Esophagus muscularis mucosa (tissue), 4 donors: ENCODE results near the gene HELZ. TPM values are rescaled to one million over a fixed set of nuclear protein-coding genes. Genes with fewer than 3 reads are reported as not detected.
"Not testable (repeated sequence)": the region's sequence is repeated elsewhere in the genome, so short reads cannot be mapped to it uniquely, and the experiment has no call there.

ENCODE experiments used
- DNase-seq: peaks from one replicate; pipeline ENCODE4 v3.0.0-alpha.2; 2017; ENCODE audit errors: extremely low spot score
- H3K27ac ChIP-seq, 4 donors: fragments of 200-600 bp; sonication (generic); replicated peaks in 1 of 4; 1 replicate in 3 of 4; 2 replicates in 1 of 4; pipeline ENCODE4 v1.5.1; 2016 to 2019; ENCODE audit warnings: mild to moderate bottlenecking in 1 of 4
- H3K27me3 ChIP-seq, 4 donors: fragments of 200-600 bp; sonication (generic); one replicate each; pipeline versions ENCODE4 v1.5.1 to v1.6.0; 2016 to 2019
- H3K36me3 ChIP-seq, 4 donors: fragments of 200-600 bp; sonication (generic); one replicate each; pipeline ENCODE4 v1.5.1; 2016 to 2019
- H3K4me1 ChIP-seq, 4 donors: fragments of 200-600 bp; sonication (generic); one replicate each; pipeline ENCODE4 v1.5.1; 2016 to 2019
- H3K4me3 ChIP-seq, 4 donors: fragments of 200-600 bp; sonication (generic); 1 replicate in 2 of 4; 2 replicates in 2 of 4; pipeline ENCODE4 v1.5.1; 2016 to 2019; ENCODE audit warnings: mild to moderate bottlenecking in 4 of 4, moderate library complexity in 1 of 4
- H3K9me3 ChIP-seq, 4 donors: fragments of 200-600 bp; sonication (generic); 1 replicate in 3 of 4; 2 replicates in 1 of 4; pipeline ENCODE4 v1.5.1; 2016 to 2019
- EP300 ChIP-seq: sonication (generic); formaldehyde crosslinking; IDR thresholded peaks from one replicate; pipeline ENCODE4 v1.6.1; 2017; ENCODE audit warnings: antibody characterized with exemption
- POLR2A ChIP-seq: fragments of 450-650 bp; IDR thresholded peaks from one replicate; pipeline ENCODE4 v1.6.1; 2017; ENCODE audit warnings: antibody characterized with exemption, moderate library complexity, mild to moderate bottlenecking, low read depth
- POLR2AphosphoS5 ChIP-seq, 2 donors: sonication (generic); formaldehyde crosslinking; IDR thresholded peaks; one replicate each; pipeline ENCODE4 v1.6.1; 2017; ENCODE audit warnings: antibody characterized with exemption in 2 of 2
- WGBS: methylation state at CpG from one replicate; pipeline ENCODE4 v1.1.5; 2018; 5-methylcytosine and 5-hydroxymethylcytosine counted together
- intact Hi-C: fragments of 100-400 bp; cut with DNase I; formaldehyde crosslinking; loops from one replicate; pipeline ENCODE4 v1.15.1; 2023
- total RNA-seq, 4 donors: library from RNA; depleted of rRNA; stranded (reverse); fragments of >200 nt; gene quantifications; one replicate each; pipeline versions ENCODE4 v1.1.0 to v1.2.1, GENCODE V29; 2016
- TF ChIP-seq, protein P1 (sequence below), 3 experiments: fragments of 200-600 bp in 2 of 3; fragments of 450-650 bp in 1 of 3; sonication (generic) in 2 of 3; IDR thresholded peaks; one replicate each; pipeline ENCODE4 v1.5.1; 2017 to 2019; ENCODE audit warnings: antibody characterized with exemption in 3 of 3, mild to moderate bottlenecking in 2 of 3, moderate library complexity in 1 of 3

HELZ gene
- total RNA-seq, 4 donors from 2014 or later: 35.0 to 62.3 (median 45.8) TPM

DNA sequence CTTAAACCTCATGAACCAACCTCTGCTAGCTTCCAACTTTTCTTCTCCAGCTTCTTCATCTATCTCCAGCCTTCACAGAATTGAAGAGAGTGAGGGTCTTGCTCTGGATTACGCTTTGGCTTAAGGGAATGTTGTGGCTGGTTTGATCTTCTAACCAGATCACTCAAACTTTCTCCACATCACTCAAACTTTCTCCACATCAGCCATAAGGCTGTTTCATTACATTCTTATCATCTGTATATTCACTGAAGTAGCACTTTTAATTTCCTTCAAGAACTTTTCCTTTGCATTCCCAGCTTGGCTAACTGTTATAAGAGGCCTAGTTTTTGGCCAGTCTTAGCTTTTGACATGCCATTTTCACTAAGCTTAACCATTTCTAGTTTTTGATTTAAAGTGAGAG is 148.4 kb downstream of the HELZ start:
- no peaks in the 10 kb centered on the region for H3K27me3 ChIP-seq
- DNase-seq: no peak
- TF ChIP-seq, protein P1, sequence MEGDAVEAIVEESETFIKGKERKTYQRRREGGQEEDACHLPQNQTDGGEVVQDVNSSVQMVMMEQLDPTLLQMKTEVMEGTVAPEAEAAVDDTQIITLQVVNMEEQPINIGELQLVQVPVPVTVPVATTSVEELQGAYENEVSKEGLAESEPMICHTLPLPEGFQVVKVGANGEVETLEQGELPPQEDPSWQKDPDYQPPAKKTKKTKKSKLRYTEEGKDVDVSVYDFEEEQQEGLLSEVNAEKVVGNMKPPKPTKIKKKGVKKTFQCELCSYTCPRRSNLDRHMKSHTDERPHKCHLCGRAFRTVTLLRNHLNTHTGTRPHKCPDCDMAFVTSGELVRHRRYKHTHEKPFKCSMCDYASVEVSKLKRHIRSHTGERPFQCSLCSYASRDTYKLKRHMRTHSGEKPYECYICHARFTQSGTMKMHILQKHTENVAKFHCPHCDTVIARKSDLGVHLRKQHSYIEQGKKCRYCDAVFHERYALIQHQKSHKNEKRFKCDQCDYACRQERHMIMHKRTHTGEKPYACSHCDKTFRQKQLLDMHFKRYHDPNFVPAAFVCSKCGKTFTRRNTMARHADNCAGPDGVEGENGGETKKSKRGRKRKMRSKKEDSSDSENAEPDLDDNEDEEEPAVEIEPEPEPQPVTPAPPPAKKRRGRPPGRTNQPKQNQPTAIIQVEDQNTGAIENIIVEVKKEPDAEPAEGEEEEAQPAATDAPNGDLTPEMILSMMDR (IDR thresholded peaks at IDR 0.05): no peak
- TF ChIP-seq EP300 (no peak), POLR2A (no peak), POLR2AphosphoS5 (IDR thresholded peaks at IDR 0.05) (no peak)
- H3K36me3 ChIP-seq: peaks cover 0 to 3% (median 0%) of the 10 kb centered on the region in 4 donors
- H3K27ac ChIP-seq: no peak overlapping the region
- WGBS: 96% methylated on average over 1 of the region's 1 CpG
- no peaks in the 10 kb centered on the region for H3K9me3 ChIP-seq
- no peak overlapping the region for H3K4me3 ChIP-seq
- intact Hi-C loops: no loop called here
- H3K4me1 ChIP-seq: peaks cover 5 to 11% (median 6%) of the 10 kb centered on the region in 4 donors

DNA sequence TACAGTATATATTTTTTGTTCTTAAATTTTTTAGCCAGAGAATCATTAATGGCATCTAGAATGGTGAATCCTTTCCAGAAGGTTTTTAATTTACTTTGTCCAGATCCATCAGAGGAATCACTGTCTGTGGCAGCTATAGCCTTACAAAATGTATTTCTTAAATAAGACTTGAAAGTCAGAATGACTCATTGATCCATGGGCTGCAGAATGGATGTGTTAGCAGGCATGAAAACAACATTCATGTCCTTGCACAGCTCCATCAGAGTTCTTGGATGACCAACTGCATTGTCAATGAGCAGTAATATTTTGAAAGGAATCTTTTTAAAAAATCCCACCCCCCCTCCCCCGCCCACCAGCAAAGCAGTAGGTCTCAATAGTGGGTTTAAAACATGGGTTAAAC is 149.2 kb downstream of the HELZ start:
- H3K9me3 ChIP-seq: no peaks in the 10 kb centered on the region
- WGBS: 100% methylated on average over 1 of the region's 1 CpG

DNA sequence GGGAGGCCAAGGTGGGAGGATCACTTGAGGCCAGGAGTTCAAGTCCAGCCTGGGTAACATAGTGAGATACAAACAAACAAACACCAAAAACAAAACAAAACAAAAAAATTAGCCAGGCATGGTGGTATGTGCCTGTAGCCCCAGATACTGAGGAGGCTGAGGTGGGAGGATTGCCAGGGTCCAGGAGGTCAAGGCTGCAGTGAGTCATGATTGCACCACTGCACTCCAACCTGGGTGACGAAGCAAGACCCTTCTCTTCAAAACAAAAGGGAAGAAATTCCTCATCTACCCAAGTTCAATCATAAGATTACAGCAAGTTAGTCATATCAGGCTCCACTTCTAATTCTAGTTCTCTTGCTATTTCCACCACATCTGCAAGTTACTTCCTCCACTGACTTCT is 149.7 kb downstream of the HELZ start:
- H3K4me3 ChIP-seq, intact Hi-C loops, H3K4me1 ChIP-seq, H3K27me3 ChIP-seq, DNase-seq, H3K27ac ChIP-seq, H3K36me3 ChIP-seq, H3K9me3 ChIP-seq: not testable (repeated sequence)
- WGBS: 56% methylated on average over 1 of the region's 1 CpG

More for the DNA sequence above, 149.2 kb downstream of the HELZ start:
- no peak for DNase-seq
- Histone ChIP-seq H3K27me3 (no peaks in the 10 kb centered on the region), H3K27ac (no peak overlapping the region), H3K4me3 (no peak overlapping the region), H3K36me3 (peaks cover 0 to 3% (median 0%) of the 10 kb centered on the region in 4 donors), H3K4me1 (peaks cover 0 to 8% (median 6%) of the 10 kb centered on the region in 4 donors)
- TF ChIP-seq EP300: no peak
- TF ChIP-seq, protein P1 (IDR thresholded peaks at IDR 0.05): no peak
- intact Hi-C loops: no loop called here

DNA sequence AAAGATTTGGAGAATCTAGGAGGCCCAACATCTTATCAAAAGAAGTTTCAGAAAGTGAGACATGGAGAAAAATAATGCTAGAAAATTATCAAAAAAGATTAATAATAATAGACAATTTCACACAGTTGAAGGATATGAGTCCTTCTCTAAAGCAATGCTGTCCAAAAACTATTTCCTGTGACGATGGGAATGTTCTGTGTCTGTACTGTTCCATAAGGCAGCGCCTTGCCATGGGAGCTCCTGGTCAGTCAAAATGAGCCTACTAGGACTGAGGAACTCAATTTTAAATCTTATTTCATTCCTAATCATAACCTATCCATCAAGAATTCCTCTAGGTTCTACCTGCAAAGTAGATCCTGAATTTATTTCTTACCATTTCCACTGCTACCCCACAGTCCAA is 151.6 kb downstream of the HELZ start:
- H3K36me3 ChIP-seq: peaks cover 0 to 3% (median 0%) of the 10 kb centered on the region in 4 donors
- no peaks in the 10 kb centered on the region for H3K27me3 ChIP-seq
- no peak overlapping the region for H3K4me3 ChIP-seq
- no peaks in the 10 kb centered on the region for H3K9me3 ChIP-seq
- WGBS: 87% methylated on average over 2 of the region's 2 CpGs
- no peak overlapping the region for H3K27ac ChIP-seq
- no peak for DNase-seq
- intact Hi-C loops: no loop called here
- TF ChIP-seq, protein P1 (IDR thresholded peaks at IDR 0.05): no peak
- TF ChIP-seq EP300 (no peak), POLR2AphosphoS5 (IDR thresholded peaks at IDR 0.05) (no peak)
- H3K4me1 ChIP-seq: peaks cover 0 to 8% (median 5%) of the 10 kb centered on the region in 4 donors

DNA sequence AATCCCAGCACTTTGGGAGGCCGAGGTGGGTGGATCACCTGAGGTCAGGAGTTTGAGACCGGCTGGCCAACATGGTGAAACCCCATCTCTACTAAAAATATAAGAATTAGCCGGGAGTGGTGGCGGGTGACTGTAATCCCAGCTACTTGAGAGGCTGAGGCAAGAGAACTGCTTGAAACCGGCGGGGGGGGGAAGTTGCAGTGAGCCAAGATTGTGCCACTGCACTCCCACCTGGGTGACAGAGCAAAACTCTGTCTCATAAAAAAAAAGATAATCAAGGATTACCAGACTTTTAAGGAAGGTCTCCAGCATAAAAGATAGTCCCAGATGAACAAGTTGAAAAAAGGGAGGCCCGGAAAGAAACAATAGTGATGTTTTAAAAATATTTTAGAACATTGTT is 152.3 kb downstream of the HELZ start:
- intact Hi-C loops, H3K36me3 ChIP-seq, H3K4me1 ChIP-seq, H3K27me3 ChIP-seq, H3K4me3 ChIP-seq, H3K9me3 ChIP-seq, H3K27ac ChIP-seq, DNase-seq: not testable (repeated sequence)
- 86% methylated on average over 7 of the region's 7 CpGs for WGBS

DNA sequence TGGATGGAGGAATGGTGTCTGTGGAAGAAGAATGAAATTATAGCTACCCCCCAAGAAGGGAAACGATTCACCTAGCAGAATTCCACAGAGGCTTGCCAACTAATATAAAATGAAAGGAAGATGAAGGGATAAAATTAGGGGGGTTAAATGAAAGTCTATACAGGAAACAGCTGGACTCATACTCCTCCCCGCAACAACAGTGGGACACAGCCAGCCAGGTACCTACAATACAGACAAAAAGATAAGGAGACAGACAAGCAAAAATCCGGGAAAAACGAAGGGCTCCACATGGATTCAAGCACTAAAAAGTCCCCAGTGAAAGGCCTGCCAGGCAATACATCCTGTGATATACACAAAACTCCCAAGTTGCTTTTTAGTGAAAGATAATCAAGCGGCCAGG is 152.7 kb downstream of the HELZ start:
- H3K36me3 ChIP-seq: peaks cover 0 to 11% (median 0%) of the 10 kb centered on the region in 4 donors
- no peak for DNase-seq
- H3K4me3 ChIP-seq: no peak overlapping the region
- peaks cover 0 to 5% (median 2%) of the 10 kb centered on the region in 4 donors for H3K4me1 ChIP-seq
- no peak overlapping the region for H3K27ac ChIP-seq
- 94% methylated on average over 5 of the region's 5 CpGs for WGBS
- H3K9me3 ChIP-seq: no peaks in the 10 kb centered on the region
- no peak for TF ChIP-seq POLR2AphosphoS5 (IDR thresholded peaks at IDR 0.05)
- TF ChIP-seq POLR2A: no peak
- TF ChIP-seq EP300: no peak
- TF ChIP-seq, protein P1 (IDR thresholded peaks at IDR 0.05): no peak
- H3K27me3 ChIP-seq: no peaks in the 10 kb centered on the region
- intact Hi-C loops: no loop called here
